ENCODE data around the gene RASGEF1C. TPM values are rescaled to one million over a fixed set of nuclear protein-coding genes. Genes with fewer than 3 reads are reported as not detected.
A peak's percentile ranks its signal among the peaks of the same experiment; 100 is the strongest.

Gene RASGEF1C
- total and polyA plus RNA-seq, 2 experiments from 2014 or later, result 0.40 to 0.42 TPM

- H3K4me1 ChIP-seq (ENCODE audit: insufficient read depth), result no peaks in the 10 kb centered on the region
- Mint-ChIP-seq H3K36me3 (ENCODE audit: low read depth) (no peaks in the 10 kb centered on the region; the same call in 2 of the 3 replicates), H3K4me3 (no peak overlapping the region), H3K27ac (no peak overlapping the region), H3K9me3 (no peaks in the 10 kb centered on the region; the same call in 2 of the 3 replicates), H3K4me1 (no peaks in the 10 kb centered on the region), H3K27me3 (ENCODE audit: insufficient read depth, low read depth, poor library complexity) (peaks cover 3% of the 10 kb centered on the region)
- no peak overlapping the region for H2AFZ ChIP-seq
- H3K27ac ChIP-seq (ENCODE audit: low read depth), result no peak overlapping the region
- no peaks in the 10 kb centered on the region for H3F3A ChIP-seq (replicated peaks; ENCODE audit: low read depth)
- no peaks in the 10 kb centered on the region for H3K9me2 ChIP-seq (ENCODE audit: insufficient read depth)
- H4K20me1 ChIP-seq (replicated peaks; ENCODE audit: insufficient read depth), result no peaks in the 10 kb centered on the region
- no peak for DNase-seq (ENCODE audit: low spot score)
- no peaks in the 10 kb centered on the region for H3K27me3 ChIP-seq (ENCODE audit: insufficient read depth)
- H3K4me3 ChIP-seq, result no peak overlapping the region
- no peak overlapping the region for H3K4me2 ChIP-seq
- no peaks in the 10 kb centered on the region for H3K79me2 ChIP-seq (replicated peaks; ENCODE audit: insufficient read depth)
- 0 out of 4 replicates have a peak, but pooled peaks of 1 of the 2 experiments have one; percentile 6 for TF ChIP-seq CTCF (conservative IDR thresholded peaks at IDR 0.05; ENCODE audit: low read depth in 2 of 2)
- TF ChIP-seq NANOG (IDR thresholded peaks at IDR 0.05; ENCODE audit: borderline replicate concordance), result no peak
- no peak; the same call in 2 of the 3 replicates for ATAC-seq
- H3K36me3 ChIP-seq (ENCODE audit: insufficient read depth), result no peaks in the 10 kb centered on the region
These were observed 109.8 kb downstream of the RASGEF1C start for GRCh38 chr5:180098991-180099732.

GRCh38 chr5:180098526-180098925, 110.5 kb downstream of the RASGEF1C start:
- peaks cover 3% of the 10 kb centered on the region for H3K27me3 Mint-ChIP-seq (ENCODE audit: insufficient read depth, low read depth, poor library complexity)
- Histone ChIP-seq H3K4me3 (no peak overlapping the region), H3K4me2 (no peak overlapping the region), H3K4me1 (ENCODE audit: insufficient read depth) (no peaks in the 10 kb centered on the region), H3K36me3 (ENCODE audit: insufficient read depth) (no peaks in the 10 kb centered on the region), H3F3A (replicated peaks; ENCODE audit: low read depth) (no peaks in the 10 kb centered on the region), H2AFZ (no peak overlapping the region), H3K27ac (ENCODE audit: low read depth) (no peak overlapping the region), H3K9me2 (ENCODE audit: insufficient read depth) (no peaks in the 10 kb centered on the region), H4K20me1 (replicated peaks; ENCODE audit: insufficient read depth) (no peaks in the 10 kb centered on the region), H3K79me2 (replicated peaks; ENCODE audit: insufficient read depth) (no peaks in the 10 kb centered on the region), H3K27me3 (ENCODE audit: insufficient read depth) (no peaks in the 10 kb centered on the region)
- no peaks in the 10 kb centered on the region; the same call in 2 of the 3 replicates for H3K36me3 Mint-ChIP-seq (ENCODE audit: low read depth)
- no peaks in the 10 kb centered on the region; the same call in 2 of the 3 replicates for H3K9me3 Mint-ChIP-seq
- H3K4me3 Mint-ChIP-seq, result no peak overlapping the region
- no peaks in the 10 kb centered on the region for H3K4me1 Mint-ChIP-seq
- DNase-seq (ENCODE audit: low spot score) (no peak), ATAC-seq (no peak)
- no peak overlapping the region for H3K27ac Mint-ChIP-seq
- no peak for TF ChIP-seq CREB1 (CRISPR knock-in tag; IDR thresholded peaks at IDR 0.05; ENCODE audit: low read depth)
- TF ChIP-seq POLR2AphosphoS5 (IDR thresholded peaks at IDR 0.05; ENCODE audit: low read depth), result no peak
- TF ChIP-seq REST (IDR thresholded peaks at IDR 0.05; ENCODE audit: unreplicated experiment), result no peak

Data from GM23338 (cell line).